Mesothelial cell of epicardium (in vitro differentiated cells): ENCODE results near the gene PLEKHH3. TPM values are rescaled to one million over a fixed set of nuclear protein-coding genes. Genes with fewer than 3 reads are reported as not detected.

ENCODE experiments used
- DNase-seq, 2 experiments: peaks; one replicate each; pipeline ENCODE4 v3.0.0; 2021; ENCODE audit warnings: low spot score in 2 of 2; ENCODE audit not compliant: unreplicated experiment in 2 of 2
- H3K27ac Mint-ChIP-seq: 2 replicates; pipeline ENCODE4 v1.8.0; 2021; ENCODE audit warnings: mixed read lengths
- H3K27me3 Mint-ChIP-seq: 2 replicates; pipeline ENCODE4 v1.8.0; 2021; ENCODE audit warnings: low read depth, mixed read lengths
- H3K36me3 Mint-ChIP-seq: 2 replicates; pipeline ENCODE4 v1.8.0; 2021; ENCODE audit warnings: mixed read lengths
- H3K4me1 Mint-ChIP-seq: 2 replicates; pipeline ENCODE4 v1.8.0; 2021; ENCODE audit warnings: mixed read lengths
- H3K4me3 Mint-ChIP-seq: 2 replicates; pipeline ENCODE4 v1.8.0; 2021; ENCODE audit warnings: mild to moderate bottlenecking, moderate library complexity, mixed read lengths
- H3K9me3 Mint-ChIP-seq: 2 replicates; pipeline ENCODE4 v1.8.0; 2021; ENCODE audit warnings: mixed read lengths
- CTCF ChIP-seq: fragments of 200-600 bp; sonication (generic); IDR thresholded peaks from one replicate; pipeline ENCODE4 v1.5.0; 2021; ENCODE audit warnings: antibody characterized with exemption; ENCODE audit not compliant: unreplicated experiment
- total RNA-seq: library from RNA; stranded (reverse); gene quantifications from 3 replicates; pipeline ENCODE4 v1.2.1, GENCODE V29; 2021

PLEKHH3 gene
- total RNA-seq, 1 donor from 2014 or later, result 35.9 TPM

GRCh38 chr17:42708588-42708987 lies 31.8 kb upstream of the PLEKHH3 start:
- no peak for DNase-seq
- Mint-ChIP-seq H3K9me3 (no peaks in the 10 kb centered on the region), H3K27ac (no peak overlapping the region), H3K4me1 (no peaks in the 10 kb centered on the region), H3K4me3 (no peak overlapping the region), H3K36me3 (peaks cover 49% of the 10 kb centered on the region), H3K27me3 (no peaks in the 10 kb centered on the region)
- TF ChIP-seq CTCF, result no peak

- H3K36me3 Mint-ChIP-seq, result peaks cover 44% of the 10 kb centered on the region
- H3K27ac Mint-ChIP-seq, result no peak overlapping the region
- no peaks in the 10 kb centered on the region for H3K4me1 Mint-ChIP-seq
- no peak for TF ChIP-seq CTCF
- no peaks in the 10 kb centered on the region for H3K9me3 Mint-ChIP-seq
- no peaks in the 10 kb centered on the region for H3K27me3 Mint-ChIP-seq
- DNase-seq, result no peak
- H3K4me3 Mint-ChIP-seq, result no peak overlapping the region
Measured at GRCh38 chr17:42706732-42707131, 29.9 kb upstream of the PLEKHH3 start.

- no peaks in the 10 kb centered on the region for H3K4me1 Mint-ChIP-seq
- H3K9me3 Mint-ChIP-seq, result no peaks in the 10 kb centered on the region
- no peak for DNase-seq
- no peak for TF ChIP-seq CTCF
- no peak overlapping the region for H3K4me3 Mint-ChIP-seq
- H3K27ac Mint-ChIP-seq, result no peak overlapping the region
- peaks cover 42% of the 10 kb centered on the region for H3K36me3 Mint-ChIP-seq
- H3K27me3 Mint-ChIP-seq, result no peaks in the 10 kb centered on the region
Measured at GRCh38 chr17:42704837-42705494, 28.2 kb upstream of the PLEKHH3 start.

GRCh38 chr17:42704490-42704836 lies 27.7 kb upstream of the PLEKHH3 start:
- no peak overlapping the region for H3K27ac Mint-ChIP-seq
- DNase-seq, result no peak
- H3K4me1 Mint-ChIP-seq, result peaks cover 2% of the 10 kb centered on the region
- H3K4me3 Mint-ChIP-seq, result no peak overlapping the region
- TF ChIP-seq CTCF, result no peak
- no peaks in the 10 kb centered on the region for H3K27me3 Mint-ChIP-seq
- H3K9me3 Mint-ChIP-seq, result no peaks in the 10 kb centered on the region
- H3K36me3 Mint-ChIP-seq, result peaks cover 40% of the 10 kb centered on the region

GRCh38 chr17:42702446-42702845 lies 25.7 kb upstream of the PLEKHH3 start:
- H3K36me3 Mint-ChIP-seq, result peaks cover 26% of the 10 kb centered on the region

More at GRCh38 chr17:42702446-42702845, 25.7 kb upstream of the PLEKHH3 start:
- DNase-seq, result no peak
- Mint-ChIP-seq H3K4me1 (peaks cover 8% of the 10 kb centered on the region), H3K9me3 (no peaks in the 10 kb centered on the region), H3K4me3 (no peak overlapping the region), H3K27ac (no peak overlapping the region), H3K27me3 (no peaks in the 10 kb centered on the region)
- no peak for TF ChIP-seq CTCF
